KOPT-K1 (cell line): ENCODE results near the gene BMPER.

Experiments
- H3K27ac ChIP-seq: fragments of 200-600 bp; sonication (generic); 2 replicates; pipeline ENCODE4 v1.5.1; 2016; ENCODE audit warnings: antibody characterized with exemption, mild to moderate bottlenecking, low read depth, low read length; ENCODE audit not compliant: poor library complexity, severe bottlenecking
- H3K36me3 ChIP-seq: fragments of 200-600 bp; sonication (generic); 2 replicates; pipeline ENCODE4 v1.5.1; 2017; ENCODE audit warnings: antibody characterized with exemption, mild to moderate bottlenecking, low read length, moderate library complexity; ENCODE audit not compliant: insufficient read depth
- H3K9me3 ChIP-seq: fragments of 200-600 bp; sonication (generic); 2 replicates; pipeline ENCODE4 v1.5.1; 2017; ENCODE audit warnings: antibody characterized with exemption, low read length, mild to moderate bottlenecking; ENCODE audit not compliant: insufficient read depth, poor library complexity, severe bottlenecking

BMPER gene

GRCh38 chr7:33986951-33987947 is 81.9 kb downstream of the BMPER start:
- H3K9me3 ChIP-seq: no peaks in the 10 kb centered on the region
- no peak overlapping the region for H3K27ac ChIP-seq
- no peaks in the 10 kb centered on the region for H3K36me3 ChIP-seq

GRCh38 chr7:33996899-33997298 is 91.6 kb downstream of the BMPER start:
- Histone ChIP-seq H3K9me3 (no peaks in the 10 kb centered on the region), H3K27ac (no peak overlapping the region), H3K36me3 (no peaks in the 10 kb centered on the region)

GRCh38 chr7:33998476-33998875 is 93.1 kb downstream of the BMPER start:
- no peak overlapping the region for H3K27ac ChIP-seq
- H3K36me3 ChIP-seq: no peaks in the 10 kb centered on the region
- H3K9me3 ChIP-seq: no peaks in the 10 kb centered on the region

DNA sequence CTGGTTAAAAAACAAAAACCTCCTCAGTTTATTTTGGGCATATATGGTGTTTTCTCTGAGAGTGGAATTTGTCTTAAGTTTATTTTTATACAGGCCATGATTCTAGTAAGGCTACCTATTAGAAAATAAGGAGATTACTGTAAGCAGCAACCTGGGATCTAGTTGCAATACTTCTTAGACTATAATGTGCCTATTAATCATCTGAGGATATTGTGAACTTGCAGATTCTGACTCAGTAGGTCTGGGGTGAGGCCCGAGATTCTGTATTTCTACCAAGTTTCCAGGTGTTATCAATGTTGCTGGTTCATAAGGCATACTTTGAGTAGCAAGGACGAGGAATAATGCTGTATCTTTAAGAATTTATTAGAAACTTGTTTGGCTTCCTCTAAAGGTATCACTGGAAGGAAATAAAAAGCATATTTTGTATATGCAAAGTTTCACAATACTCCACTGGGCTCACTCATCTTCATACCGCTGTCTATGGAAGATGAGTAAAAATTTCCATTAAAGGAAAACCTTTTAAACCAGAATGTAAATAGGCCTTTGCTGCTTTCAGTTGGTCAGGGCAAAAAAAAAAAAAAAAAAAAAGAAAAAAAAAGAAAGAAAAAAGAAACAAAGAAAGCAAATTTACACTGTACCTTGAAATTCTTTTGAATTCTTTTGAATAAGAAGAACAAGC is 105.8 kb downstream of the BMPER start:
- H3K9me3 ChIP-seq: no peaks in the 10 kb centered on the region
- H3K36me3 ChIP-seq: no peaks in the 10 kb centered on the region
- no peak overlapping the region for H3K27ac ChIP-seq

DNA sequence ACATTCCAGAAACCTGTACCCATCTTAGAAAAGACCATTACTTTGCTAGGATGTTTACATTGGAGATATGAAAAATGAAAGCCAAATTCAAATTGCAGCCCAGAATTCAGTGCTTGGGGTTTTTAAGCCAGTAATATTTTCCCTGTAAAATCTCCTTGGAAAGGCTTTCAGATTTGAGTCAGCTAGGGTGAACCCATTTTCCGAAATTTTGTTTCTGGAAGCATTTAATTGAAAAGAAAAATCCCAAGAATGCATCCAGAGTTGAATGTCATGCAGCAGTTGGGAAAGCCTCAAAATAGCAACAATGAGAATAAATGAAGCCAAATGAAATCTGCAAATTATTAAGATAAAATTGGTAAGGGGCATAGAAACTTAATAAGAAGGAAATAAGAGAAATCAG is 106.4 kb downstream of the BMPER start:
- H3K27ac ChIP-seq: no peak overlapping the region

GRCh38 chr7:34013421-34013820 is 108.1 kb downstream of the BMPER start:
- Histone ChIP-seq H3K27ac (no peak overlapping the region), H3K36me3 (no peaks in the 10 kb centered on the region), H3K9me3 (no peaks in the 10 kb centered on the region)

More for the DNA sequence above, 106.4 kb downstream of the BMPER start:
- H3K36me3 ChIP-seq: no peaks in the 10 kb centered on the region
- no peaks in the 10 kb centered on the region for H3K9me3 ChIP-seq

- Histone ChIP-seq H3K9me3 (no peaks in the 10 kb centered on the region), H3K36me3 (no peaks in the 10 kb centered on the region), H3K27ac (no peak overlapping the region)
Observed at GRCh38 chr7:34015651-34016050, 110.3 kb downstream of the BMPER start.

- Histone ChIP-seq H3K9me3 (no peaks in the 10 kb centered on the region), H3K36me3 (no peaks in the 10 kb centered on the region), H3K27ac (no peak overlapping the region)
Observed at GRCh38 chr7:34016876-34017275, 111.5 kb downstream of the BMPER start.

- Histone ChIP-seq H3K9me3 (no peaks in the 10 kb centered on the region), H3K27ac (no peak overlapping the region), H3K36me3 (no peaks in the 10 kb centered on the region)
Observed at GRCh38 chr7:34019301-34019790, 114.0 kb downstream of the BMPER start.

DNA sequence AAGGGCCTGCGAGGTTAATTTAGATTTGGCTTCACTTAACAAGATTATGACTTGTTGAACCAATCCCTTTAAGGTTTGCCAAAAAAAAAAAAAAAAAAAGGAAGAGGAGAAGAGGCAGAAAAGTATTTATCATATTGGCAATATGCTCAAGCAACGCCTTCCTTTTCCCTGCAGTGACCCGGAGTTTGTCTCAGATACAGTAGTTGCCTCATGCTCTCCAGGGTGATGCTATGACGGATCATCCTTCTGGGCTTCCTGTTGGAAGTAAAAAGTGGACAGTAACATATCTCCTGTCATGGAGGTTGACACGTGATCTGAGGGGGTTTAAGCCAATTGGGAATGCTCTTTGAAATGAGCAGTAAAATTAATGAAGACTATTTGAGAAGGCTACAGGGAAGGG is 117.3 kb downstream of the BMPER start:
- Histone ChIP-seq H3K36me3 (no peaks in the 10 kb centered on the region), H3K9me3 (no peaks in the 10 kb centered on the region), H3K27ac (no peak overlapping the region)

GRCh38 chr7:34025600-34025999 is 120.3 kb downstream of the BMPER start:
- no peaks in the 10 kb centered on the region for H3K36me3 ChIP-seq
- no peak overlapping the region for H3K27ac ChIP-seq
- H3K9me3 ChIP-seq: no peaks in the 10 kb centered on the region

DNA sequence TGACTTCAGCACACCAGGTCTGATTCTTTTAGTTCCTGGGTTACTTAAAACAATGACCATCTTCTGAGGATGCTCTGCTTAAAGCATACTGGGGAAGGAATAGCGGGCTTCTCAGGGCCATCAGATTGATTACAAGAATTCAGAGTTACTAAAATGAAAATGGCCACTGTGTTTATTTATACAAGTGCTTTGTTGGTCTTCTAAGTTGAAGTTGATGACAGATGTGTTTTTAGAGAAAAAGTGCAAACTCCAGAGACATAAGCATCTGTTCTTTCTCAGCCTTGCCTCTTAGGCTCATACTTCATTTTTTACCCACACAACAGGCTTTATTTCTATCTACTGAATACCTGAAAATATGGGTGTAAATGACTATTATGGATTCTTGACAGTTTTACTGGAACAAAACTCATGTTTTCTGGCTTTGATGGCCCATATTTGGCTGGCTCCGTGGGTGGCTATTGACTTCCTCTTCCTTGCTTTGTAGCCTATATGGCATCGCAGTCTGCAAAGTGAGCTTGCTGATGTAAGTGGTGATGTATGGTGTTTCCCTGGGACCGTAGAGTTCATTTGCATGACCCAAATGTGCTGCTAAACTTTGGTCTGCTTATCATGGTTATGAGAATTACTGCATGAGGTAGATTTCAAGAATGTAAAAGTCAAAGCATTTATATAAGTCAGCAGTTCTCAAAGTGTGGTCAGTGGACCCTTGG is 121.3 kb downstream of the BMPER start:
- Histone ChIP-seq H3K9me3 (no peaks in the 10 kb centered on the region), H3K27ac (no peak overlapping the region), H3K36me3 (no peaks in the 10 kb centered on the region)

- no peak overlapping the region for H3K27ac ChIP-seq
- no peaks in the 10 kb centered on the region for H3K9me3 ChIP-seq
- no peaks in the 10 kb centered on the region for H3K36me3 ChIP-seq
Observed at GRCh38 chr7:34031156-34031555, 125.8 kb downstream of the BMPER start.

- no peak overlapping the region for H3K27ac ChIP-seq
Observed at GRCh38 chr7:34034728-34035127, 129.4 kb downstream of the BMPER start.

More at GRCh38 chr7:34034728-34035127, 129.4 kb downstream of the BMPER start:
- H3K9me3 ChIP-seq: no peaks in the 10 kb centered on the region
- no peaks in the 10 kb centered on the region for H3K36me3 ChIP-seq
